Measurements from ENCODE around the gene CD226. TPM values are rescaled to one million over a fixed set of nuclear protein-coding genes. Genes with fewer than 3 reads are reported as not detected.

The CD226 gene
- total and polyA plus RNA-seq, 4 donors, result 0.15 to 3.2 (median 3.1) TPM; not detected in 1

- H3K4me1 ChIP-seq (ENCODE audit: control insufficient read depth in 1 of 2, insufficient read depth in 2 of 2, low read length in 2 of 2), result no peaks in the 10 kb centered on the region
- no peak overlapping the region for H3K4me3 ChIP-seq (ENCODE audit: low read length in 2 of 2)
- no peaks in the 10 kb centered on the region for H3K27me3 ChIP-seq (ENCODE audit: control insufficient read depth in 1 of 2, insufficient read depth in 2 of 2, low read length in 1 of 2)
- DNase-seq (no peak), ATAC-seq (ENCODE audit: low FRiP score) (no peak)
- no peaks in the 10 kb centered on the region for H3K36me3 ChIP-seq (ENCODE audit: control insufficient read depth in 1 of 2, insufficient read depth in 2 of 2, low read length in 1 of 2)
- WGBS, 2 donors, result 86 to 94% methylated on average over 1 of the region's 1 CpG
- H3K9me3 ChIP-seq (ENCODE audit: control insufficient read depth, low read length), result no peaks in the 10 kb centered on the region
- no peak overlapping the region for H3K27ac ChIP-seq (ENCODE audit: low read depth in 1 of 2, low read length in 2 of 2)
- intact Hi-C loops (cut with DNase I), result no loop called here
Observed at GRCh38 chr18:69813559-69813958, 134.1 kb downstream of the CD226 start.

GRCh38 chr18:69808399-69808798 lies 139.3 kb downstream of the CD226 start:
- WGBS, 2 donors, result 55 to 68% methylated on average over 2 of the region's 2 CpGs
- DNase-seq (no peak), ATAC-seq (ENCODE audit: low FRiP score) (no peak)
- H3K27ac ChIP-seq (ENCODE audit: low read depth in 1 of 2, low read length in 2 of 2), result no peak overlapping the region
- intact Hi-C loops (cut with DNase I), result no loop called here
- H3K4me3 ChIP-seq (ENCODE audit: low read length in 2 of 2), result no peak overlapping the region
- H3K4me1 ChIP-seq (ENCODE audit: control insufficient read depth in 1 of 2, insufficient read depth in 2 of 2, low read length in 2 of 2), result no peaks in the 10 kb centered on the region
- H3K36me3 ChIP-seq (ENCODE audit: control insufficient read depth in 1 of 2, insufficient read depth in 2 of 2, low read length in 1 of 2), result no peaks in the 10 kb centered on the region
- H3K27me3 ChIP-seq (ENCODE audit: control insufficient read depth in 1 of 2, insufficient read depth in 2 of 2, low read length in 1 of 2), result no peaks in the 10 kb centered on the region
- H3K9me3 ChIP-seq (ENCODE audit: control insufficient read depth, low read length), result no peaks in the 10 kb centered on the region

- intact Hi-C loops (cut with DNase I), result no loop called here
- 76 to 87% methylated on average over 5 of the region's 5 CpGs for WGBS, 2 donors
- no peaks in the 10 kb centered on the region for H3K36me3 ChIP-seq (ENCODE audit: control insufficient read depth in 1 of 2, insufficient read depth in 2 of 2, low read length in 1 of 2)
- ATAC-seq (ENCODE audit: low FRiP score), result no peak
- H3K27ac ChIP-seq (ENCODE audit: low read depth in 1 of 2, low read length in 2 of 2), result no peak overlapping the region
- DNase-seq, result no peak
- no peaks in the 10 kb centered on the region for H3K9me3 ChIP-seq (ENCODE audit: control insufficient read depth, low read length)
- H3K4me3 ChIP-seq (ENCODE audit: low read length in 2 of 2), result no peak overlapping the region
- no peaks in the 10 kb centered on the region for H3K4me1 ChIP-seq (ENCODE audit: control insufficient read depth in 1 of 2, insufficient read depth in 2 of 2, low read length in 2 of 2)
- H3K27me3 ChIP-seq (ENCODE audit: control insufficient read depth in 1 of 2, insufficient read depth in 2 of 2, low read length in 1 of 2), result no peaks in the 10 kb centered on the region
Observed at GRCh38 chr18:69804776-69805501, 142.7 kb downstream of the CD226 start.

All from aorta (tissue), 5 donors.